Upper lobe of left lung (tissue), 4 donors: ENCODE results near the gene MXRA5.

ENCODE experiments used
- CTCF ChIP-seq, 6 experiments: fragments of 450-650 bp in 4 of 6; fragments of 200-600 bp in 2 of 6; sonication (generic) in 2 of 6; IDR thresholded peaks; one replicate each; pipeline ENCODE4 v1.5.1; 2016 to 2019; ENCODE audit warnings: antibody characterized with exemption in 6 of 6
- EP300 ChIP-seq, 4 donors: sonication (generic); formaldehyde crosslinking; IDR thresholded peaks; one replicate each; pipeline ENCODE4 v1.5.1; 2017; ENCODE audit warnings: antibody characterized with exemption in 4 of 4, control low read depth in 2 of 4
- POLR2A ChIP-seq, 4 donors: fragments of 450-650 bp; IDR thresholded peaks; one replicate each; pipeline ENCODE4 v1.5.1; 2016 to 2017; ENCODE audit warnings: antibody characterized with exemption in 4 of 4, mild to moderate bottlenecking in 2 of 4

GRCh38 chrX:3362956-3363355, 16.5 kb upstream of the MXRA5 start:
- TF ChIP-seq POLR2A (IDR thresholded peaks at IDR 0.05) (no peak), CTCF (IDR thresholded peaks at IDR 0.05) (no peak), EP300 (IDR thresholded peaks at IDR 0.05) (no peak)
